GM21737 (cell line): ENCODE data around the gene MAN2A1.
"Not testable (repeated sequence)": the region's sequence is repeated elsewhere in the genome, so short reads cannot be mapped to it uniquely, and the experiment has no call there.

Experiments used
- ATAC-seq: cut with Tn5 transposase; IDR thresholded peaks from one replicate; pipeline ENCODE4 v1.9.1; 2021; ENCODE audit warnings: mild to moderate bottlenecking, moderate library complexity; ENCODE audit not compliant: unreplicated experiment

MAN2A1 gene

DNA sequence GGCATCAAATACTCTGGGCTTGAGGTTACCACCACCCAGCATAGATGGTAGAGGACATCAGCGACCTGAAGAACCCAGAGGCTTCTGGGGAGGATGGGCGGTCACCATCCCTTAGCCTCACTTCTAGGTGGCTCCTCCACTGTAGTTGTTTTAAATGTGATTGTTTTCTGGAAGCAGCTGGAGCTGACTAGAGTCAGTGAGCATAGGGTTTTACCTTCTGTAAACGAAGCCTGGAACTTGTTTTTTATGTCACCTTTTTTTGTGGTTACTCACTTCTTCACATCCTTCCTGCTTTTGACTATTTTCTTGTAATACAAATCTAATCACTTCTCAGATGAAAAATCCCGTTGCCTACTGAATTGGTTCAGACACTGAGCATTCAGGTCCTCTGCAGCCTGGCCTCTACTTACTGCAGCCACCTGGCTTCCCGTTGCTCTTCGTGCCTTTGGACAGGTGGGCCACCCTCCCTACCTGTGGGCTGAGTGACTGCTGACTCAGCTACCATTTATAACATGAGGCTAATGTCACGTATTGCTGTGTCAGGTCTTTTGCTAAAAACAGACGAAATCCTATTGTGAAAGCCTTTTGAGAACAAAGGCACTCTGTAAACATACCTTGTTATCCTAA is 167.8 kb downstream of the MAN2A1 start:
- ATAC-seq: no peak

GRCh38 chr5:109859537-109859936 is 169.8 kb downstream of the MAN2A1 start:
- no peak for ATAC-seq

- ATAC-seq: no peak
These were observed 172.6 kb downstream of the MAN2A1 start for GRCh38 chr5:109862301-109862700.

- no peak for ATAC-seq
These were observed 174.0 kb downstream of the MAN2A1 start for GRCh38 chr5:109863752-109864151.

DNA sequence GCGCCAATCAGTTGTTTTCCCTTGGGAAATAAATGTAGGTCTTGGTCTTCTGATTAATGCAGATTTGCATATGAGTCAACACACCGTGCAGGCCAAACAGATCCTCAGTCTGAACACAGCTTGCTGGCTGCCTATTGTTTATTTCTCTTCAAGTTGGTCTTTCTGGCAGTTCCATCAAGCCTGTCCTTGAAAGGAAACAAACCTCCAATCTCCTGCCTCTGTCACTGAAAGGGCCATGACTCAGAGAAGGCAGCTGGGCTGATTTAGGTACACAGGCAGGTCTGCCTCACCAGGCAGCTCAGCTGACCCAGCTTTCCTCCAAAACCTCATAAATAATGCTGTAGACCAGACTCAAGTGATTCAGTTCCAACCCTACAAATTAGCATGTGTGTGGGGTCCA is 175.9 kb downstream of the MAN2A1 start:
- no peak for ATAC-seq

- no peak for ATAC-seq
These were observed 176.3 kb downstream of the MAN2A1 start for GRCh38 chr5:109866051-109866450.

- no peak for ATAC-seq
These were observed 179.0 kb downstream of the MAN2A1 start for GRCh38 chr5:109868737-109869136.

- ATAC-seq: no peak
These were observed 184.0 kb downstream of the MAN2A1 start for GRCh38 chr5:109873687-109874086.

- no peak for ATAC-seq
These were observed 184.4 kb downstream of the MAN2A1 start for GRCh38 chr5:109874108-109874507.

- ATAC-seq: no peak
These were observed 186.5 kb downstream of the MAN2A1 start for GRCh38 chr5:109876030-109876725.

GRCh38 chr5:109876941-109877669 is 187.4 kb downstream of the MAN2A1 start:
- no peak for ATAC-seq

- no peak for ATAC-seq
These were observed 187.9 kb downstream of the MAN2A1 start for GRCh38 chr5:109877670-109878045.

- no peak for ATAC-seq
These were observed 189.2 kb downstream of the MAN2A1 start for GRCh38 chr5:109878887-109879286.

DNA sequence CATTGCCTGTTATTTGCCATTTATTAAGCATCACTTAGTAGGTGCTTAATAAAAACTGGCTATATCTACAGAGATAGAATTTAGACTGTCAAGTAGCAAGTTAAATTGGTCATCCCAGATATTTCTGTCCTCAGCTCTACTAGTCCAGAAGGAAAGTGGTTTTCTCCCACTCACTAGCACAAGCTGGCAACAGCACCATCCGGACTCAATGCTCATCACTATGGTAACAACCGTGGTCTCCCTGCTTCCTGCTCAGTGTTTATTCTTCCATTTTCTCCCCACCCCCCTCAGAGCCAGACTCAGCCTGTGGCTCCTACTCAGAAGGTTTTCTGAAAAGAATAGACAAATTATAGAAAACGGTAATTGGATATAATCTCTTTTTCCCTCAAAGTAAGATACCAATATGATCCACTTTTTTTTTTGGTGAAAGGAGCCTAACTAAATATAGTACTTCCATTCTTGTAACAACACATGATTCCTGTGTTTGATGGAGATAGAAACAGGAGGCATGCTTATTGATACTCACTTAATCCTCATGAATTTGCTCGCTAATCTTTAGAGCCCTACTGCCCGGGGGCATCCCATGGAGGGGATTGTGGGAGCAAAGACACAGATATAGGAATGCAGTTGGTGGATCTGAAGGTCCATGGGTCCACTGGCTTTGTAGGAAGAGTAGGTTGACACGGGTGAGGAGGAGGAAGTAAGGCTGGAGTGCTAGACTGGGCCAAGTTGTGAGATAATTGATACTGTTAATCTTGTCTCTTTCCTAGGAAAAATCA is 191.4 kb downstream of the MAN2A1 start:
- ATAC-seq: no peak

DNA sequence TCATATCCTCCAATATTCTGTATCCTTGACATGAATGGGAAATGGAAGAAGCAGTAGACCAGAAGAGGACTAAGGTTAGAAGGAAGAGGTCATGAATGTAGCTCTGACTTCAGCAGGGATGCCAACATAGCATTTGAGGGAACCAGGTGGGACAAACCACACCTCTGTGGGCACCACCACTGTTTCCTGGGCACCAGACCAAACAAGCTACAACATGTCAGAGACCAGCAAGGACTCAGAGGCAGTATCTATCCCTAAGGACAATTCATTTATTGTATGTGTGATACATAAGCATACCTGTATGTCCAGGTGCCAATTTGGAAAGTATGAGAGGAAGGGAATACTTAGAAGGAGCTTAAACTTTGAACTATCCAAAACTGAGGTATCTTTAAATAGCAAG is 192.8 kb downstream of the MAN2A1 start:
- no peak for ATAC-seq

DNA sequence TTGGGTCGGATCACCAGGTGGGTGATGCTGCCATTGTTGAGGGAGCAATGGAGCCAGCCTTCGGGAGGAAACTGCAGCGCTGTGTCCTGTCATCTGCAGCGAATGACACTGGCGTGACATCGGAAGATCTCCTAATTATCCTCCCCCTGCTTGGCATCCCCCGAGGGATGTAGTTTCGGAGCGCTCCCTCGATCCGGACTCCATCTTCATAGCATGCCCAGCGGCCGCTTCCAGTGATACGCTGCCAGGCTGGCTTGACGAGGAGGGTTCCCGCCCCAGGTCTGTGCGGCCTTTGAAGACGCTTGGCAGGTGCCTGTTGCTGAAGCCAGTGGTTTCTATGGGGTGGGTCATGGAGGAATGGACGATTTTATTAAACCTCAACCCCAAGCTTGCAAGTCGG is 194.9 kb downstream of the MAN2A1 start:
- no peak for ATAC-seq

GRCh38 chr5:109885205-109885604 is 195.5 kb downstream of the MAN2A1 start:
- no peak for ATAC-seq

GRCh38 chr5:109888989-109889388 is 199.3 kb downstream of the MAN2A1 start:
- ATAC-seq: no peak

DNA sequence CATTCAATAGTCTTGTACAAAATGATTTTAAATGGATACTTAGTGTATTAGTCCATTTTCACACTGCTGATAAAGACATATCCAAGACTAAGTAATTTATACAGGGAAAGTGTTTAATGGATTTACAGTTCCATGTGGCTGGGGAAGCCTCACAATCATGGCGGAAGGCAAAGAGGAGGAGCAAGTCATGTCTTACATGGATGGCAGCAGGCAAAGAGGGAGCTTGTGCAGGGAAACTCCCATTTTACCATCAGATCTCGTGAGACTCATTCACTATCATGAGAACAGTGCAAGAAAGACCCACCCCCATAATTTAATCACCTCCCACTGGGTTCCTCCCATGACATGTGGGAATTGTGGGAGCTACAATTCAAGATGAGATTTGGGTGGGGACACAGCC is 203.5 kb downstream of the MAN2A1 start:
- not testable (repeated sequence) for ATAC-seq

DNA sequence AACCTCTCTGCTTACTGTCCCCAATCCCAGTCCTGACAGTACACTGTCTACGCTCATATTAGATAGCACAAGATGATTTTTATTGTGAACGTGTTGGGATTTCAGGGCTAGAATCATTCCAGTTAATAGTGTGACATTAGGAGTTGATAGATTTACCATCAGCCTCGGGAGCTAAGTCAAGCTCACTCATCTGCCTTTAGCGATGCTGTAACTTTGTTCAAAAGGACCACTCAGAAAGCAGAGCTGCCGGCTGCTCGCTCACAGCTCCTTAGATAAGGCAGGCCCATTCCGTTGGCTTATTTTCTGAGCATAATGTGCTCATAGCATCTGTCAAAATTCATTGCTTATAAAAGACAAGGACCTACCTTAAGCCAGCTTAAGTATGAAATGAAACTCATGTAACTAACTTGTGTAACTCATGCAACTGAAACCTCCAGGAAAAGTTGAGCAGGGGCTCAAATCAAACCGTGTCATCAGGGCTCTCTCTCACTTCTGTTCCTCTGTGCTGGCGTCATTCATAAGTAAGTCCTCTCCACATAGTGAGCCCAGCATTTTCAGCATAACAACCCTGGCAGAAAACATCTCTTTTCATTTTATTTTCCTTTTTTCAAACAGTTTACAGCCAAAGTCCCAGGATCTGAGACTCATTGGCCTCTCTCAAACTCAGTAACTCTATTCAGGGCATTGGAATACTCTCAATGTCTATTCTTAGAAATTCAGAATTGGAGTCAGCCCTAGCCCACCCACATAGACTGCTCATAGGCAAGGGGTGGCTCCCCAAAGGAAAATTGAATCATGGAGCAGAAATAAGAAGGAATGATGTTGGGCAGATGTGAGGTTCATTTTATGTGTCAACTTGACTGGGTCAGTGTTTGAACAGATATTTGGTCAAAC is 208.8 kb downstream of the MAN2A1 start:
- no peak for ATAC-seq
